Uterus (tissue), 4 donors: ENCODE measurements around the gene ARHGEF37. TPM values are rescaled to one million over a fixed set of nuclear protein-coding genes. Genes with fewer than 3 reads are reported as not detected.

ENCODE experiments used
- DNase-seq, 2 donors: peaks; one replicate each; pipeline ENCODE4 v3.0.0-alpha.2; 2019 to 2020
- H3K27ac ChIP-seq, 2 donors: fragments of 200-600 bp; sonication (generic); 1 replicate in 1 of 2; 2 replicates in 1 of 2; pipeline ENCODE4 v1.5.1; 2016 to 2018
- H3K27me3 ChIP-seq, 2 donors: fragments of 200-600 bp; sonication (generic); one replicate each; pipeline ENCODE4 v1.5.1; 2018 to 2019; ENCODE audit warnings: control low read depth in 1 of 2
- H3K36me3 ChIP-seq, 2 donors: fragments of 200-600 bp; sonication (generic); one replicate each; pipeline ENCODE4 v1.5.1; 2019; ENCODE audit warnings: control low read depth in 1 of 2
- H3K4me1 ChIP-seq, 2 donors: fragments of 200-600 bp; sonication (generic); one replicate each; pipeline ENCODE4 v1.5.1; 2018 to 2019; ENCODE audit warnings: control low read depth in 1 of 2
- H3K4me3 ChIP-seq, 2 donors: fragments of 200-600 bp; sonication (generic); 1 replicate in 1 of 2; 2 replicates in 1 of 2; pipeline ENCODE4 v1.5.1; 2018 to 2019; ENCODE audit warnings: mild to moderate bottlenecking in 1 of 2
- H3K9me3 ChIP-seq, 2 donors: fragments of 200-600 bp; sonication (generic); one replicate each; pipeline ENCODE4 v1.5.1; 2019; ENCODE audit warnings: control low read depth in 1 of 2
- CTCF ChIP-seq, 4 experiments: fragments of 200-600 bp in 2 of 4; fragments of 450-650 bp in 2 of 4; sonication (generic) in 2 of 4; IDR thresholded peaks; one replicate each; pipeline ENCODE4 v1.5.1; 2016 to 2019; ENCODE audit warnings: antibody characterized with exemption in 4 of 4, mild to moderate bottlenecking in 2 of 4, moderate library complexity in 1 of 4
- POLR2A ChIP-seq, 2 donors: fragments of 450-650 bp; IDR thresholded peaks; one replicate each; pipeline ENCODE4 v1.6.1; 2016; ENCODE audit warnings: antibody characterized with exemption in 2 of 2, mild to moderate bottlenecking in 1 of 2, moderate library complexity in 1 of 2
- intact Hi-C: fragments of 100-400 bp; cut with DNase I; formaldehyde crosslinking; loops from one replicate; pipeline ENCODE4 v1.15.1; 2023; ENCODE audit warnings: low total_unique reads
- total RNA-seq, 4 donors: library from RNA; depleted of rRNA in 3 of 4; stranded (reverse); fragments of >200 nt in 3 of 4; gene quantifications; one replicate each; pipeline versions ENCODE4 v1.1.0 to v1.2.4, GENCODE V29; 2014 to 2023
- donor health status: DM: yes; HTN: yes; CAD: no.

The ARHGEF37 gene
- total RNA-seq, 4 donors from 2014 or later = 4.6 to 10.4 (median 7.9) TPM

GRCh38 chr5:149610589-149611255 is 29.4 kb downstream of the ARHGEF37 start:
- intact Hi-C loops = no loop called here
- no peak for DNase-seq
- Histone ChIP-seq H3K9me3 (no peaks in the 10 kb centered on the region), H3K27me3 (no peaks in the 10 kb centered on the region), H3K4me1 (no peaks in the 10 kb centered on the region), H3K27ac (peak overlapping the region in 1 of 2 donors; percentile 67), H3K4me3 (no peak overlapping the region), H3K36me3 (no peaks in the 10 kb centered on the region)
- TF ChIP-seq POLR2A (IDR thresholded peaks at IDR 0.05) = no peak
- no peak for TF ChIP-seq CTCF (IDR thresholded peaks at IDR 0.05)

GRCh38 chr5:149611326-149611725 is 30.0 kb downstream of the ARHGEF37 start:
- no peak for TF ChIP-seq CTCF (IDR thresholded peaks at IDR 0.05)
- TF ChIP-seq POLR2A (IDR thresholded peaks at IDR 0.05) = no peak
- Histone ChIP-seq H3K27me3 (no peaks in the 10 kb centered on the region), H3K9me3 (no peaks in the 10 kb centered on the region), H3K4me1 (no peaks in the 10 kb centered on the region), H3K36me3 (no peaks in the 10 kb centered on the region), H3K4me3 (no peak overlapping the region), H3K27ac (peak overlapping the region; percentile 20 to 67)
- intact Hi-C loops = no loop called here
- DNase-seq = peak; percentile 29 to 49

GRCh38 chr5:149614034-149614907 is 33.0 kb downstream of the ARHGEF37 start:
- no peaks in the 10 kb centered on the region for H3K9me3 ChIP-seq
- DNase-seq = no peak
- intact Hi-C loops = no loop called here
- no peaks in the 10 kb centered on the region for H3K4me1 ChIP-seq
- no peak overlapping the region for H3K4me3 ChIP-seq
- H3K27ac ChIP-seq = no peak overlapping the region
- no peaks in the 10 kb centered on the region for H3K27me3 ChIP-seq
- TF ChIP-seq POLR2A (IDR thresholded peaks at IDR 0.05) (no peak), CTCF (IDR thresholded peaks at IDR 0.05) (no peak)
- H3K36me3 ChIP-seq = no peaks in the 10 kb centered on the region

- H3K9me3 ChIP-seq = no peaks in the 10 kb centered on the region
- no peaks in the 10 kb centered on the region for H3K27me3 ChIP-seq
- DNase-seq = no peak
- no peak for TF ChIP-seq CTCF (IDR thresholded peaks at IDR 0.05)
- TF ChIP-seq POLR2A (IDR thresholded peaks at IDR 0.05) = no peak
- H3K36me3 ChIP-seq = no peaks in the 10 kb centered on the region
- H3K27ac ChIP-seq = no peak overlapping the region
- H3K4me3 ChIP-seq = no peak overlapping the region
- intact Hi-C loops = no loop called here
- no peaks in the 10 kb centered on the region for H3K4me1 ChIP-seq
Observed at GRCh38 chr5:149615976-149616375, 34.7 kb downstream of the ARHGEF37 start.

GRCh38 chr5:149616727-149617285 is 35.5 kb downstream of the ARHGEF37 start:
- Histone ChIP-seq H3K4me1 (no peaks in the 10 kb centered on the region), H3K36me3 (no peaks in the 10 kb centered on the region), H3K27ac (no peak overlapping the region), H3K4me3 (no peak overlapping the region), H3K9me3 (no peaks in the 10 kb centered on the region), H3K27me3 (no peaks in the 10 kb centered on the region)
- no peak for TF ChIP-seq POLR2A (IDR thresholded peaks at IDR 0.05)
- TF ChIP-seq CTCF (IDR thresholded peaks at IDR 0.05) = no peak
- intact Hi-C loops = no loop called here
- no peak for DNase-seq
